HG02884 (cell line): ENCODE results near the gene SYNGAP1.
"Not testable (repeated sequence)": the region's sequence is repeated elsewhere in the genome, so short reads cannot be mapped to it uniquely, and the experiment has no call there.

ENCODE experiments used
- ATAC-seq: cut with Tn5 transposase; IDR thresholded peaks from one replicate; pipeline ENCODE4 v1.9.1; 2021; ENCODE audit warnings: mild to moderate bottlenecking, moderate library complexity; ENCODE audit not compliant: unreplicated experiment

SYNGAP1 gene

DNA sequence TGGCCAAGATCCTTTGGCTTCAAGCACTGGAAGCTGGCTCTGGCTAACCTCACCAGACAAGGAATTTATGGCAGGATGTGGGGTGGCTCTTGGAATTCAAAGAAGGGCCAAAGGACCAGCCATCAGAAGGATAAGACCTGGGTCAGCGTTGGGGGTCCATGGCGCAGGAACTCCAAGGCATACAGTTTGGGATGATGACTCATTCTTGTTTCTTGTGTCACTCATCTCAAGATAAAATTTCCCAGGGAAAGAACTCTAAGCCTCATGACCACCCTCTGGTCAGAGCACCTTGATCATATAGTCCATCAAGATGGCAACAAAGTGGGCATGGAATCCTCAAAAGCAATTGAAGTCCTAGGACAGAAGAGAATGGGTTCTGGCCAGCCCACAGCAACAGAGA, 39.4 kb downstream of the SYNGAP1 start:
- ATAC-seq: no peak

DNA sequence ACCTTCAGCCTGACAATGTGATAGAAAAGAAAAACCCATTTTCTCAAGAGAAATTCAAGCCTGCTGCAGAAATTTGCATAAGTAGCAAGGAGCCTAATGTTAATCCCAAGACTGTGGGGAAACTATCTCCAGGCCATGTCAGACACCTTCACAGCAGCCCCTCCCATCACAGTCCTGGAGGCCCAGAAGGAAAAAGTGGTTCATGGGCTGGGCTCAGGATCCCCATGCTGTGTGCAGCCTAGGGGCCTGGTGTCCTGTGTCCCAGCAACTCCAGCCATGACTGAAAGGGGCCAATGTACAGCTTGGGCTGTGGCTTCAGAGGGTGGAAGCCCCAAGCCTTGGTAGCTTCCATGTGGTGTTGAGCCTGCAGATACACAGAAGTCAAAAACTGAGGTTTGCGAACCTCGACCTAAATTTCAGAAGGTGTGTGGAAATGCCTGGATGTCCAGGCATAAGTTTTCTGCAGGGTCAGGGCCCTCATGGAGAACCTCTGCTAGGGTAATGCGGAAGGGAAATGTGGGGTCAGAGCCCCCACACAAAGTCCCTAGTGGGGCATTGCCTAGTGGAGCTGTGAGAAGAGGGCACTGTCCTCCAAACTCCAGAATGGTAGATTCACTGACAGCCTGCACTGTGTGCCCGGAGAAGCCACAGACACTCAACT, 46.3 kb downstream of the SYNGAP1 start:
- ATAC-seq: no peak

DNA sequence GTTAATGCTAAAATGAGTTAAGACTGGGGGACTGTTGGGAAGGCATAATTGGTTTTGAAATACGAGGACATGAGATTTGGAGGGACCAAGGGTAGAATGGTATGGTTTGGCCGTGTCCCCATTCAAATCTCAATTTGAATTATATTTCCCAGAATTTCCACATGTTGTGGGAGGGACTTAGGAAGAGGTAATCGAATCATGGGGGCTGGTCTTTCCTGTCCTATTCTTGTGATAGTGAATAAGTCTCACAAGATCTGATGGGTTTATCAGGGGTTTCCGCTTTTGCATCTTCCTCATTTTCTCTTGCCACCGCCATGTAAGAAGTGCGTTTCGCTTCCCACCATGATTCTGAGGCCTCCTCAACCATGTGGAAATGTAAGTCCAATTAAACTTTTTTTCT, 47.2 kb downstream of the SYNGAP1 start:
- no peak for ATAC-seq

DNA sequence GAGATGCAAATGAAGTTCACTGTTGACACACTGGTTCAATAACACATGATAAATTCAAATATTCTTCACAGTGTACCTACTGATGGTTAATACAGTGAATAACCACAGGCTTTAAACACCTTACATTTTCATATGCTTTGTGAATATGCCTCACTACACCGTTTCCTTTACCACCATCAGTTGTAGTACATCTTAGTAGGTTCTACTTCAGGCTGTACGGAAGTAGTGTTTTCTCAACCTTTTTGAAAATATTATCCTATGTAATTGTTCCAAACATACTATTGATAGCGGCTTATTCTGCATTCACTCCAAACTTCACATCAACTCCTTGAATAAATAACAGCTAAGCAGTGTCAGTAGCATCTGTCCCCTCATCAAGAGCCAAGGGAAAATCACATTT, 49.8 kb downstream of the SYNGAP1 start:
- no peak for ATAC-seq

DNA sequence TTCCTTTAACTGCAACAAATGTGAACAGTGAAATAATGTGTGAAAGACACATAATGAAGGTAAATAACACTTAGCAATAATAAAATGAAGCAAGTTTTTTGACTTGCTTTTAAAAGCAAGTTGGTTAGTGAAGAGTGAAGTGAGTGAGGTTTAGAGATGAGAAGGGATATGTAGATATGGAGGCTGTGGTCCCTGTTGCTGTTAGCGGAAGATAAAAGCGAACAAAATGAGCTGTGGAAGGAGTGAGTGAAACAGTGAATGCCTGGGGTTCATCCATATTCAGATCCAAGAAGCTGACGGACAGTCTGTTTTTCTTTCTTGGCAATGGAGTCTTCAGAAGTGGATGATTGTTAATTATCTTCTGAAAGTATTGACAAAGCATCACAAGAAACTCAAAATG, 58.0 kb downstream of the SYNGAP1 start:
- no peak for ATAC-seq

DNA sequence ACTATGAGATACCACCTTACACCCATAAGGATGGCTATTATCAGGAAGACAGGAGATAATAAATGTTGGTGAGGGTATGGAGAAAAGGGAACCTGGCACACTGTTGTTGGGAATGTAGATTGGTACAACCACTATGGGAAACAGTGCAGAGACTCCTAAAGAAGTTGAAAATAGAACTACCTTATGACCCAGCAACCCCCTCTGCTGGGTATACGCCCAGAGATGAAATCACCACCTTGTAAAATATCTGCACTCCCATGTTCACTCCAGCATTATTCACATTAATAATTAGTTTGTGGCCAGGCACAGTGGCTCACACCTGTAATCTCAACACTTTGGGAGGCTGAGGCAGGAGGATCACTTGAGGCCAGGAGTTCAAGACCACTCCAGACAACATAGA, 61.3 kb downstream of the SYNGAP1 start:
- ATAC-seq: no peak

DNA sequence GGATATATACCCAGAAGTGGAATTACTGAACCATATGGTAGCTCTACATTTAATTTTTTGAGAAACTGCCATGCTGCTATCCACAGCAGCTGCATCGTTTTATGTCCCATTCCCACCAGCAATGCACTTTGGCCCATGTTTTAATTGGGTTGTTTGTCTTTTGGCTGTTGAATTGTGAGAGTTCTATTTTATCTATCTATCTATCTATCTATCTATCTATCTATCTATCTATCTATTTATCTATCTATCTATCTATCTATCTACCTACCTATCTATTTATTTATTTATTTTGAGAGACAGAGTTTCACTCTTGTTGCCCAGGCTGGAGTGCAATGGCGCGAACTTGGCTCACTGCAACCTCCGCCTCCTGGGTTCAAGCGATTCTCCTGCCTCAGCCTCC, 62.8 kb downstream of the SYNGAP1 start:
- not testable (repeated sequence) for ATAC-seq

DNA sequence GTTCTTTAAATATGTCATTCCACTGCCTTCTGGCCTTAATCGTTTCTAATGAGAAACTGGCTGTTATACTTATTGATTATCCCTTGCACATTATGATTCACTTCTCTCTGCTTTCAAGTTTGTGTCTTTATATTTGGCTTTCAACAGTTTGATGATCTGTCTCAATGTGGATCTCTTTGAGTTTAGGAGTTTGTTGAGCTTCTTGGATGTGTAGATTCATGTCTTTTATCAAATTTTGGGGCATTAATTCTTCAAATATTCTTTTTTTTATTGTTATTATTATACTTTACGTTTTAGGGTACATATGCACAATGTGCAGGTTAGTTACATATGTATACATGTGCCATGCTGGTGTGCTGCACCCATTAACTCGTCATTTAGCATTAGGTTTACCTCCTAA, 63.8 kb downstream of the SYNGAP1 start:
- no peak for ATAC-seq

DNA sequence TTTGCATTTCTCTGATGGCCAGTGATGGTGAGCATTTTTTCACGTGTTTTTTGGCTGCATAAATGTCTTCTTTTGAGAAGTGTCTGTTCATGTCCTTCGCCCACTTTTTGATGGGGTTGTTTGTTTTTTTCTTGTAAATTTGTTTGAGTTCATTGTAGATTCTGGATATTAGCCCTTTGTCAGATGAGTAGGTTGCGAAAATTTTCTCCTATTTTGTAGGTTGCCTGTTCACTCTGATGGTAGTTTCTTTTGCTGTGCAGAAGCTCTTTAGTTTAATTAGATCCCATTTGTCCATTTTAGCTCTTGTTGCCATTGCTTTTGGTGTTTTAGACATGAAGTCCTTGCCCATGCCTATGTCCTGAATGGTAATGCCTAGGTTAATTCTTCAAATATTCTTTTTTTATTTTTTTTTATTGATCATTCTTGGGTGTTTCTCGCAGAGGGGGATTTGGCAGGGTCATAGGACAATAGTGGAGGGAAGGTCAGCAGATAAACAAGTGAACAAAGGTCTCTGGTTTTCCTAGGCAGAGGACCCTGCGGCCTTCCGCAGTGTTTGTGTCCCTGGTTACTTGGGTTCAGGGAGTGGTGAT, 64.9 kb downstream of the SYNGAP1 start:
- not testable (repeated sequence) for ATAC-seq

DNA sequence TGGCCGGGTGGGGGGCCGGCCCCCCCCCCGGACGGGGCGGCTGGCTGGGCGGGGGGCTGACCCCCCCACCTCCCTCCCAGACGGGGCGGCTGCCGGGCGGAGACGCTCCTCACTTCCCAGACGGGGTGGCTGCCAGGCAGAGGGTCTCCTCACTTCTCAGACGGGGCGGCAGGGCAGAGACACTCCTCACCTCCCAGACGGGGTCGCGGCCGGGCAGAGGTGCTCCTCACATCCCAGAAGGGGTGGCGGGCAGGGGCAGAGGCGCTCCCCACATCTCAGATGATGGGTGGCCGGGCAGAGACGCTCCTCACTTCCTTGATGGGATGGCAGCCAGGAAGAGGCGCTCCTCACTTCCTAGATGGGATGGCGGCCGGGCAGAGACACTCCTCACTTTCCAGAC, 65.8 kb downstream of the SYNGAP1 start:
- not testable (repeated sequence) for ATAC-seq

DNA sequence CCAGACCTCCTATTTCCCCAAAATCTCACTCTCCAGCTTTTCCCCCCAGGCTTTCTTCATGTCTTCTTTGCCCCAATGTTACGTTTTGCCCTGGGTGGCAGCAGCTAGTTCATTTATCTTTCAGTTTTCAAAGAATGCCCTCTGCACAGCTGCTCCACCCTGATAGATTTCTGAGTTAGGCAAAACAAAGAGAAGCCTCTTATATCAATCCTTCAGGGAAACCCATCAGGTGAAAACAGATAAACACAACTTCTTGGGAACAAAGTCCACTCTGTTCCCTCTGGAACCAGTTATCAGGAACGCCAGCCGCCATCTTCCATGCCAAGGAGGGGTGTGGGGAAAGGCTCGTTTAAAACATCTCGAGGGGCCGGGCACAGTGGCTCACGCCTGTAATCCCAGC, 68.5 kb downstream of the SYNGAP1 start:
- no peak for ATAC-seq

DNA sequence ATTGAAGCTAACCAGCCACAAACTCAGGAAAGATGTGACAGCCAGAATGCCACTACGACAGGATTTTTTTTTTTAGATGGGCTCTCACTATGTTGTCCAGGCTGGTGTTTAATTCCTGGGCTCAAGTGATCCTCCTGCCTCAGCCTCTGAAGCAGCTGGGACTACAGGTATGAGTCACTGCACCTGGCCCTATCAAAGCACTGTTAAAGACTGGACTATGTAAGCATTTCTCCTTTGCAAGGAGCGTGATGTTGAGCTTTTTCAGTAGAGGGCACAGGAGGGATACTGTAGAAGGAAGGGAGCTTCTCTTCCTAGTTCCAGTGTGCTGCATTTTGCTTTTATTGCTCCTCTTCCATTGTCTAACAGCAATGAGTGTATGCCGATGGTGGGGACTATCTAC, 70.3 kb downstream of the SYNGAP1 start:
- no peak for ATAC-seq

DNA sequence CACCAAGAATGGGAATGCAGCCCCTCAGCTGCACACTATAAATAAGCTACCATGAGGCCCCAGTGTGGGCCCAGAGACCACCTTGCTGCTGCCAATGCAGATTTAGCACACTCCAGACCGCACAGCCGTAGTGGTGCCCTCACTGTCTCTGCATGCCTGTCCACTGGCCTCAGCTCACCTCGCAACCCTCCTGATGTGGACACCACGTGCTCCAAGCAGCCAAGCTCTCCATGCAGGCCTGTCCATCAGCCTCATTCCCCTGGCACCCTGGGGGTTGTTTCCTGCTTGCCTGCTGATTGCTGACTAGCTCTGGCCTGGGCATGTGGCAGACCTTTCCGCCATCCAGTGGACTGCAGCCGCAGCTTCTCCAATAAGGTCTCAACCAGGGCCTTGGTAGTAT, 70.8 kb downstream of the SYNGAP1 start:
- ATAC-seq: no peak

DNA sequence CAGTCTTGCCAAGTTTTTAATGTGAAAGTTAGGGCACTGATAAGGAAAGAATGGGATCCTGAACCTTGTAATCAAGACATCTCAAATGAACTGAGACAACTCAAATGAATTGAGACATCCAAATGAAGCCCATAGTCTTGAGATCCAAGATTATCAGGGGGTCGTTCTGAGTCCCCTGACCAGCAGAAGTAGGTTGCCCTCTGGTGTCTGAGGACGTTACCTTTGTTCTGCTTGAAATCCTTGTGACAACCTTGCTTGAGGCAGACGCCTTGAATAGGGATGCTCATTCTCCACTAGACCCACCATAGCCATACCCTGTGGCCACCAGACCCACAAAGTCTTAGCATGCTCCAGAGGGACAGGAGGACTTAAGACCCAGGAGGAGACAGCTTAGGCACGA, 72.2 kb downstream of the SYNGAP1 start:
- no peak for ATAC-seq

DNA sequence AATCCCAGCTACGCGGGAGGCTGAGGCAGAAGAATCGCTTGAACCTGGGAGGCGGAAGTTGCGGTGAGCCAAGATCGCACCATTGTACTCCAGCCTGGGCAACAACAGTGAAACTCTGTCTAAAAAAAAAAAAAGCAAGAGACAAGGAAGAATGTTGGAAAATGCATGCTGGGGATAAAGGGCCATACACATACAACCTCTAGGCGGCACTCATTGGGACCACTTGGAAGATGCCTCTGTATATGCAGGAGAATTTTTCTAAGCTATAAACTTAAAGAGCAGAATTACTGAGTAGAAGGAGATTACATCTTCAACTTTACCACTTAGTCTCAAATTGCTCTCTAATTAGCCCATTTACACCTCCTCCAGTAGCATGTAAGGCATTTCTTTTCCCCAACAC, 77.3 kb downstream of the SYNGAP1 start:
- ATAC-seq: no peak

DNA sequence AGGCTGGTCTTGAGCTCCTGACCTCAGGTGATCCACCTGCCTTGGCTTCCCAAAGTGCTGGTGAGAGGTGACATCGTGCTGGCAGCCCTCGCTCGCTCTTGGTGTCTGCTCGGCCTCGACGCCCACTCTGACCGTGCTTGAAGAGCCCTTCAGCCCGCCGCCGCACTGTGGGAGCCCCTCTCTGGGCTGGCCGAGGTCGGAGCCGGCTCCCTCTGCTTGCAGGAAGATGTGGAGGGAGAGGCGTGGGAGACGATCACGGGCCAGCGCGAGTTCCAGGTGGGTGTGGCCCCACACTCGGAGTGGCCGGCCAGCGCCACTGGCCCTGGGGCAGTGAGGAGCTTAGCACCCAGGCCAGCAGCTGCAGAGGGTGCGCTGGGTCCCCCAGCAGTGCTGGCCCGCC, 82.6 kb downstream of the SYNGAP1 start:
- ATAC-seq: no peak

DNA sequence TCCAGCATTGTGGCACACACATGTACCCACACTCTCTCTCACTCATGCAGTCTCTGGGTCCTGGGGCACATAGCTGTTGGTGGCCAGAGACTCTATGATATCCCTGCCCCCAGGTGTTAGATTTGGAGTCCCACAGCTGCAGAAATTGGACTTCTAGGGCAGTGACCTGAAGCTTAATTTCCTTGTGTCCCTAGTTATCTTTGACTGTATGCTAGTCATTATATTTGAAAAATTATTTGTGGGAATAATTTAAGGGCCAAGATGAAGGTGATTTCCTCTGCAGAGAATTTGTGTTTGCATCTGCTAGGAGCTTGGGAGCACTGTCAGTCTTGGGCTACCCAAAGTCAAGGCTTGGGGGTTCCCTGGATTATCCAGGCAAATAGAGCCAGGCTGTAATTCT, 84.6 kb downstream of the SYNGAP1 start:
- ATAC-seq: no peak
